Measurements from ENCODE around the gene BCAS3. TPM values are rescaled to one million over a fixed set of nuclear protein-coding genes. Genes with fewer than 3 reads are reported as not detected.

BCAS3 gene
- total RNA-seq, 4 donors from 2014 or later, result 21.7 to 42.2 (median 23.0) TPM

GRCh38 chr17:61302953-61303816, 625.5 kb downstream of the BCAS3 start:
- peak; percentile 34 for TF ChIP-seq CTCF (IDR thresholded peaks at IDR 0.05; ENCODE audit: low read depth)

GRCh38 chr17:61303817-61304096, 626.1 kb downstream of the BCAS3 start:
- peak; percentile 76 for TF ChIP-seq CTCF (IDR thresholded peaks at IDR 0.05; ENCODE audit: low read depth)

- TF ChIP-seq CTCF (IDR thresholded peaks at IDR 0.05; ENCODE audit: low read depth), result no peak
Observed at GRCh38 chr17:61305024-61305423, 627.4 kb downstream of the BCAS3 start.

GRCh38 chr17:61306003-61306402, 628.4 kb downstream of the BCAS3 start:
- peak; percentile 96 for TF ChIP-seq CTCF (IDR thresholded peaks at IDR 0.05; ENCODE audit: low read depth)

- peak; percentile 84 for TF ChIP-seq CTCF (IDR thresholded peaks at IDR 0.05; ENCODE audit: low read depth)
Observed at GRCh38 chr17:61307905-61308886, 630.5 kb downstream of the BCAS3 start.

GRCh38 chr17:61309362-61310256, 632.0 kb downstream of the BCAS3 start:
- TF ChIP-seq CTCF (IDR thresholded peaks at IDR 0.05; ENCODE audit: low read depth), result no peak
